Testis (tissue), 2 donors: Measurements from ENCODE around the gene NDUFA13.

Experiments
- POLR2A ChIP-seq: fragments of 450-650 bp; IDR thresholded peaks from one replicate; pipeline ENCODE4 v1.6.1; 2017; ENCODE audit warnings: antibody characterized with exemption, mild to moderate bottlenecking, moderate library complexity
- TF ChIP-seq, protein P1 (sequence below), 3 experiments: fragments of 450-650 bp in 2 of 3; fragments of 200-600 bp in 1 of 3; sonication (generic) in 1 of 3; IDR thresholded peaks; one replicate each; pipeline ENCODE4 v1.5.1; 2016 to 2019; ENCODE audit warnings: antibody characterized with exemption in 3 of 3, mild to moderate bottlenecking in 2 of 3, moderate library complexity in 1 of 3

DNA sequence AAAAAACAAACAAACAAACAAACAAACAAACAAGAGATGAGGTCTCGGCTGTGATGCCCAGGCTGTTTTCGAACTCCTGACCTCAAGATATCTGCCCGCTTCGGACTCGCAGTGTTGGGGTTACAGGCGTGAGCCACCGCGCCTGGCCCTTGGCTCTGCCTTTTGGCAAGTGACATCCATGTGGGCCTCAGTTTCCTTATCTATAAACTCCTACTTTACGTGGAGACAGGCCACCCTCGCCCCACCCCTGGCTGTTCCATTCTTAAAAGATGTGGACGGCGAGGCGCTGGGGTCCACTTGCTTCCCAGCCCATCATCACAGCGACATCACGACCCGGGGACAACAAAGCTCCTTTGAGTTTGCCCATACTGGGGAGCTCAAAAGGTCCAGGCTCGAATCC, 2.3 kb upstream of the NDUFA13 start:
- TF ChIP-seq, protein P1, sequence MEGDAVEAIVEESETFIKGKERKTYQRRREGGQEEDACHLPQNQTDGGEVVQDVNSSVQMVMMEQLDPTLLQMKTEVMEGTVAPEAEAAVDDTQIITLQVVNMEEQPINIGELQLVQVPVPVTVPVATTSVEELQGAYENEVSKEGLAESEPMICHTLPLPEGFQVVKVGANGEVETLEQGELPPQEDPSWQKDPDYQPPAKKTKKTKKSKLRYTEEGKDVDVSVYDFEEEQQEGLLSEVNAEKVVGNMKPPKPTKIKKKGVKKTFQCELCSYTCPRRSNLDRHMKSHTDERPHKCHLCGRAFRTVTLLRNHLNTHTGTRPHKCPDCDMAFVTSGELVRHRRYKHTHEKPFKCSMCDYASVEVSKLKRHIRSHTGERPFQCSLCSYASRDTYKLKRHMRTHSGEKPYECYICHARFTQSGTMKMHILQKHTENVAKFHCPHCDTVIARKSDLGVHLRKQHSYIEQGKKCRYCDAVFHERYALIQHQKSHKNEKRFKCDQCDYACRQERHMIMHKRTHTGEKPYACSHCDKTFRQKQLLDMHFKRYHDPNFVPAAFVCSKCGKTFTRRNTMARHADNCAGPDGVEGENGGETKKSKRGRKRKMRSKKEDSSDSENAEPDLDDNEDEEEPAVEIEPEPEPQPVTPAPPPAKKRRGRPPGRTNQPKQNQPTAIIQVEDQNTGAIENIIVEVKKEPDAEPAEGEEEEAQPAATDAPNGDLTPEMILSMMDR (IDR thresholded peaks at IDR 0.05) = no peak
- TF ChIP-seq POLR2A = no peak
